HepG2 (cell line): ENCODE data around the gene PSMG3. TPM values are rescaled to one million over a fixed set of nuclear protein-coding genes. Genes with fewer than 3 reads are reported as not detected.

Experiments used
- ATAC-seq: fragments of 200-7000 bp; cut with Tn5 transposase; 3 replicates; pipeline ENCODE4 v1.9.1; 2020; ENCODE audit warnings: mild to moderate bottlenecking, moderate library complexity
- BruUV-seq: library from RNA; stranded (reverse); fragments of 400-500 nt; replicated peaks from 2 replicates; lab custom pipeline; 2021; lab: Mats Ljungman, UMichigan
- CTCF ChIA-PET: fragments of 300-600 bp; formaldehyde crosslinking; extraction: SDS; loops from one replicate; lab custom pipeline; 2021; ENCODE audit warnings: low total read pairs, inconsistent platforms, low intra/inter-chr PET ratio; lab: Yijun Ruan, JAX
- POLR2A ChIA-PET: fragments of 350-600 bp; sonication (Branson Sonifier 250); formaldehyde crosslinking; loops from one replicate; lab custom pipeline; 2020; ENCODE audit warnings: antibody characterized with exemption, inconsistent platforms; lab: Yijun Ruan, JAX
- DNase-seq: peaks from one replicate; pipeline ENCODE4 v3.0.0-alpha.2; 2015; ENCODE audit warnings: low spot score
- FAIRE-seq: peaks from 3 replicates; lab custom pipeline; 2011; peaks lifted over from hg19 to GRCh38; lab: Jason Lieb, UNC
- H2AFZ ChIP-seq: one replicate; pipeline ENCODE4 v1.6.1; 2011; ENCODE audit warnings: low read length, inconsistent platforms
- H3K27ac ChIP-seq: fragments of 300-600 bp; 3 replicates; pipeline ENCODE4 v1.8.0; 2011; ENCODE audit warnings: mixed run types, mild to moderate bottlenecking, mixed read lengths, low read length, inconsistent platforms; ENCODE audit not compliant: insufficient read depth; ENCODE audit errors: extremely low read length
- H3K27me3 ChIP-seq, 2 experiments: fragments of 200-600 bp in 1 of 2; 2 replicates in 1 of 2; 3 replicates in 1 of 2; pipeline versions ENCODE4 v1.6.0 to v1.8.0; 2011; ENCODE audit warnings: low read length in 2 of 2, mild to moderate bottlenecking in 2 of 2, moderate library complexity in 2 of 2, inconsistent platforms in 1 of 2; ENCODE audit not compliant: insufficient read depth in 2 of 2, control insufficient read depth in 1 of 2
- H3K36me3 ChIP-seq, 2 experiments: fragments of 200-600 bp in 1 of 2; replicated peaks in 1 of 2; 2 replicates in 1 of 2; 3 replicates in 1 of 2; pipeline versions ENCODE4 v1.5.1 to v1.8.0; 2011; ENCODE audit warnings: low read length in 2 of 2, inconsistent platforms in 1 of 2; ENCODE audit not compliant: insufficient read depth in 2 of 2, control insufficient read depth in 1 of 2
- H3K4me1 ChIP-seq: 2 replicates; pipeline ENCODE4 v1.5.1; 2012; ENCODE audit warnings: low read length, inconsistent platforms; ENCODE audit not compliant: insufficient read depth
- H3K4me2 ChIP-seq: 2 replicates; pipeline ENCODE4 v1.6.0; 2011; ENCODE audit warnings: low read depth, low read length, inconsistent platforms
- H3K4me3 ChIP-seq, 3 experiments: fragments of 200-600 bp in 1 of 3; sonication (generic), shearing (Covaris generic) in 1 of 3; replicated peaks in 1 of 3; 2 replicates each; pipeline ENCODE4 v1.5.1; 2011 to 2016; ENCODE audit warnings: low read length in 3 of 3, inconsistent platforms in 2 of 3, low read depth in 2 of 3, mild to moderate bottlenecking in 2 of 3, control low read depth in 1 of 3, mixed read lengths in 1 of 3; ENCODE audit not compliant: insufficient read depth in 1 of 3
- H3K79me2 ChIP-seq: one replicate; pipeline ENCODE4 v1.6.1; 2011; ENCODE audit warnings: low read length, inconsistent platforms; ENCODE audit not compliant: insufficient read depth
- H3K9ac ChIP-seq: 2 replicates; pipeline ENCODE4 v1.6.0; 2011; ENCODE audit warnings: mild to moderate bottlenecking, low read depth, low read length, inconsistent platforms; ENCODE audit not compliant: insufficient read depth
- H3K9me3 ChIP-seq: 2 replicates; pipeline ENCODE4 v1.5.1; 2012; ENCODE audit warnings: mild to moderate bottlenecking, low read length
- H4K20me1 ChIP-seq: 2 replicates; pipeline ENCODE4 v1.6.0; 2011; ENCODE audit warnings: inconsistent platforms, mild to moderate bottlenecking, low read length, moderate library complexity; ENCODE audit not compliant: insufficient read depth
- SMAD3 ChIP-seq: sonication (generic); formaldehyde crosslinking; IDR thresholded peaks from 2 replicates; pipeline ENCODE4 v1.4.0; 2020; ENCODE audit warnings: missing genetic modification reagents
- ZNF501 ChIP-seq: sonication (generic); formaldehyde crosslinking; IDR thresholded peaks from 2 replicates; pipeline ENCODE4 v1.5.1; 2020; ENCODE audit warnings: mild to moderate bottlenecking, moderate library complexity, missing genetic modification reagents
- ZNF563 ChIP-seq: sonication (generic); formaldehyde crosslinking; IDR thresholded peaks from 2 replicates; pipeline ENCODE4 v1.8.0; 2022; ENCODE audit warnings: mild to moderate bottlenecking, moderate library complexity, missing genetic modification reagents
- WGBS: methylation state at CpG from one replicate; pipeline ENCODE4 v1.1.6; 2017; ENCODE audit warnings: low lambda C conversion rate; 5-methylcytosine and 5-hydroxymethylcytosine counted together
- in situ Hi-C: cut with HindIII; loops from 2 replicates; pipeline ENCODE4 v1.10.0; 2017; ENCODE audit warnings: low pct_unique_long_range_greater_than_20kb; ENCODE audit not compliant: extremely low pct_ligation_motif_present
- intact Hi-C: fragments of 100-400 bp; cut with micrococcal nuclease; formaldehyde crosslinking; loops from one replicate; pipeline ENCODE4 v1.10.0; 2022; ENCODE audit not compliant: unreplicated experiment
- polyA plus RNA-seq, 8 experiments: library from polyadenylated mRNA; depleted of rRNA in 3 of 8; stranded (reverse) in 7 of 8; unstranded in 1 of 8; fragments of >200 nt; fragmentation: Illumina TruSeq in 4 of 8; extraction: Trizol in 4 of 8; gene quantifications; 2 replicates each; pipeline versions ENCODE4 v1.2.1 to v1.2.3, GENCODE V29; 2011 to 2016; ENCODE audit warnings: low read depth in 4 of 8, missing spikeins in 1 of 8, mixed read lengths in 1 of 8; ENCODE audit not compliant: insufficient read depth in 1 of 8
- total RNA-seq, 5 experiments: library from RNA; depleted of rRNA; stranded (reverse); fragments of >200 nt; fragmentation: Illumina TruSeq; extraction: Trizol; gene quantifications; 2 replicates each; pipeline ENCODE4 v1.2.3, GENCODE V29; 2016; ENCODE audit warnings: low read depth in 1 of 5
- TF ChIP-seq, protein P1 (sequence below): sonication (generic); formaldehyde crosslinking; IDR thresholded peaks from 2 replicates; pipeline ENCODE4 v1.9.0; 2022; ENCODE audit warnings: missing genetic modification reagents, mild to moderate bottlenecking, borderline replicate concordance

The PSMG3 gene
- total and polyA plus RNA-seq, 2 of the 13 experiments (the other 11 are each of a cell fraction or from before 2014, with no cell fraction given): 29.6 to 48.4 TPM

DNA sequence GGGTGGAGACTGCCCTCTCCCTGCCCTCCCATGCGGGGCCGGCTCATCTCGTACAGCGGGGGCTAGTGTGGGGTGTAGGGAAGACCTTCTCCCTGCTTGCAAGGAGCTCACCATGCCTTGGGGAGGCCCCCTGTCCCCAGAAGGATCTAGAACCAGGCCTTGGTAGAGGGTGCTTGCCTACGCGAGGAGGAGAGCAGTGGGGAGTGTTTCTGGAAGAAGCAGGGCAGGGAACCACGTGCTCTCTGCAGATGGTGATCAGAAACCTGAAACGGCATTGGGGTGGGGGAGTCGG is 36.6 kb downstream of the PSMG3 start:
- 78% methylated on average over 5 of the region's 9 CpGs for WGBS
- H3K9ac ChIP-seq: peak overlapping the region; percentile 84
- H3K79me2 ChIP-seq: peaks cover 55% of the 10 kb centered on the region
- ChIA-PET POLR2A (interaction anchor here (1.1 to 7.0 kb wide), 3 partner anchors 12 to 24 kb away, joined by 3 to 108 read pairs (median 6); partner anchors contain the start of gene TMEM184A), CTCF (interaction anchor here (0.8 kb wide), 1 partner anchor 28 kb away, joined by 3 read pairs; no protein-coding TSS in a partner anchor)
- ATAC-seq: no peak
- H3K27me3 ChIP-seq: no peaks in the 10 kb centered on the region; a peak in 1 of 5 replicates
- peak overlapping the region; percentile 81 for H3K27ac ChIP-seq
- no peaks in the 10 kb centered on the region for H3K9me3 ChIP-seq
- intact Hi-C loops (no loop called here), in situ Hi-C loops (no loop called here)
- peak overlapping the region; percentile 96 for H3K4me2 ChIP-seq
- no peak for DNase-seq
- H3K4me3 ChIP-seq: peak overlapping the region; percentile 60 to 86 (median 86); a peak in 5 of 6 replicates
- no peak overlapping the region for H2AFZ ChIP-seq
- BruUV-seq: no TSS peak
- peaks cover 2 to 3% of the 10 kb centered on the region in 2 experiments; a peak in 1 of 5 replicates for H3K36me3 ChIP-seq
- no peak for FAIRE-seq
- H3K4me1 ChIP-seq: peaks cover 71% of the 10 kb centered on the region
- TF ChIP-seq ZNF563 (CRISPR knock-in tag) (0 out of 2 replicates have a peak, but pooled peaks have one; percentile 37), ZNF501 (CRISPR knock-in tag) (0 out of 2 replicates have a peak, but pooled peaks have one; percentile 14), SMAD3 (no peak)
- TF ChIP-seq, protein P1, sequence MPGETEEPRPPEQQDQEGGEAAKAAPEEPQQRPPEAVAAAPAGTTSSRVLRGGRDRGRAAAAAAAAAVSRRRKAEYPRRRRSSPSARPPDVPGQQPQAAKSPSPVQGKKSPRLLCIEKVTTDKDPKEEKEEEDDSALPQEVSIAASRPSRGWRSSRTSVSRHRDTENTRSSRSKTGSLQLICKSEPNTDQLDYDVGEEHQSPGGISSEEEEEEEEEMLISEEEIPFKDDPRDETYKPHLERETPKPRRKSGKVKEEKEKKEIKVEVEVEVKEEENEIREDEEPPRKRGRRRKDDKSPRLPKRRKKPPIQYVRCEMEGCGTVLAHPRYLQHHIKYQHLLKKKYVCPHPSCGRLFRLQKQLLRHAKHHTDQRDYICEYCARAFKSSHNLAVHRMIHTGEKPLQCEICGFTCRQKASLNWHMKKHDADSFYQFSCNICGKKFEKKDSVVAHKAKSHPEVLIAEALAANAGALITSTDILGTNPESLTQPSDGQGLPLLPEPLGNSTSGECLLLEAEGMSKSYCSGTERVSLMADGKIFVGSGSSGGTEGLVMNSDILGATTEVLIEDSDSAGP (CRISPR knock-in tag): 0 out of 2 replicates have a peak, but pooled peaks have one; percentile 26
- peaks cover 15% of the 10 kb centered on the region; the same call in 1 of the 2 replicates for H4K20me1 ChIP-seq
